ENCODE measurements around the gene PSMD12. TPM values are rescaled to one million over a fixed set of nuclear protein-coding genes. Genes with fewer than 3 reads are reported as not detected.

PSMD12 gene
- total RNA-seq, 1 experiment from 2014 or later, result 90.5 TPM

GRCh38 chr17:67294451-67295199 lies 71.8 kb downstream of the PSMD12 start:
- H3K9me3 Mint-ChIP-seq, result no peaks in the 10 kb centered on the region; a peak in 1 of 5 replicates
- peaks cover 2% of the 10 kb centered on the region; the same call in 1 of the 2 replicates for H3K27me3 Mint-ChIP-seq (ENCODE audit: low read depth)
- no peak overlapping the region for H2AK5ac ChIP-seq (ENCODE audit: insufficient read length, low read length)
- H2BK15ac ChIP-seq (ENCODE audit: low read depth, low read length), result no peak overlapping the region
- H3K4me1 Mint-ChIP-seq, result peaks cover 6 to 8% of the 10 kb centered on the region in 2 experiments
- TF ChIP-seq, protein P1, sequence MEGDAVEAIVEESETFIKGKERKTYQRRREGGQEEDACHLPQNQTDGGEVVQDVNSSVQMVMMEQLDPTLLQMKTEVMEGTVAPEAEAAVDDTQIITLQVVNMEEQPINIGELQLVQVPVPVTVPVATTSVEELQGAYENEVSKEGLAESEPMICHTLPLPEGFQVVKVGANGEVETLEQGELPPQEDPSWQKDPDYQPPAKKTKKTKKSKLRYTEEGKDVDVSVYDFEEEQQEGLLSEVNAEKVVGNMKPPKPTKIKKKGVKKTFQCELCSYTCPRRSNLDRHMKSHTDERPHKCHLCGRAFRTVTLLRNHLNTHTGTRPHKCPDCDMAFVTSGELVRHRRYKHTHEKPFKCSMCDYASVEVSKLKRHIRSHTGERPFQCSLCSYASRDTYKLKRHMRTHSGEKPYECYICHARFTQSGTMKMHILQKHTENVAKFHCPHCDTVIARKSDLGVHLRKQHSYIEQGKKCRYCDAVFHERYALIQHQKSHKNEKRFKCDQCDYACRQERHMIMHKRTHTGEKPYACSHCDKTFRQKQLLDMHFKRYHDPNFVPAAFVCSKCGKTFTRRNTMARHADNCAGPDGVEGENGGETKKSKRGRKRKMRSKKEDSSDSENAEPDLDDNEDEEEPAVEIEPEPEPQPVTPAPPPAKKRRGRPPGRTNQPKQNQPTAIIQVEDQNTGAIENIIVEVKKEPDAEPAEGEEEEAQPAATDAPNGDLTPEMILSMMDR (conservative IDR thresholded peaks at IDR 0.05), result no peak
- no peaks in the 10 kb centered on the region for H3K23me2 ChIP-seq (ENCODE audit: insufficient read length, low read depth, low read length, poor library complexity, severe bottlenecking)
- H3K4me3 Mint-ChIP-seq, result no peak overlapping the region
- no peak overlapping the region for H3T11ph ChIP-seq (ENCODE audit: low read length)
- no peaks in the 10 kb centered on the region for H3K4me1 ChIP-seq (ENCODE audit: insufficient read depth, low read length)
- WGBS (ENCODE audit: extremely low coverage, insufficient read length, low lambda C conversion rate), result no CpG with 5 or more reads among the region's 44 CpGs
- no peak overlapping the region for H4K5ac ChIP-seq (ENCODE audit: insufficient read length, low read depth, low read length)
- H2BK5ac ChIP-seq (ENCODE audit: insufficient read length, low read length), result no peak overlapping the region
- no peak overlapping the region for H3K14ac ChIP-seq (ENCODE audit: insufficient read depth, low read length)
- no peaks in the 10 kb centered on the region; a peak in 1 of 7 replicates for H3K36me3 Mint-ChIP-seq (ENCODE audit: insufficient read depth in 1 of 3, low read depth in 3 of 3)
- H3K9me3 ChIP-seq (ENCODE audit: control insufficient read depth, low read depth, low read length), result no peaks in the 10 kb centered on the region
- H3K79me2 ChIP-seq (ENCODE audit: insufficient read depth, low read length), result no peaks in the 10 kb centered on the region
- no peak overlapping the region for H3K56ac ChIP-seq (ENCODE audit: insufficient read length, low read depth, low read length)
- H4K20me1 ChIP-seq (ENCODE audit: control insufficient read depth, insufficient read depth, insufficient read length), result no peaks in the 10 kb centered on the region
- no peaks in the 10 kb centered on the region for H3K79me1 ChIP-seq (ENCODE audit: insufficient read depth, low read depth, low read length, poor library complexity, severe bottlenecking)
- no peak overlapping the region for H4K8ac ChIP-seq (replicated peaks; ENCODE audit: insufficient read length, low read depth, low read length)
- H4K91ac ChIP-seq (ENCODE audit: insufficient read length, low read depth, low read length), result no peak overlapping the region
- H3K4ac ChIP-seq (ENCODE audit: low read depth, low read length), result no peak overlapping the region
- no peak overlapping the region for H2BK120ac ChIP-seq (ENCODE audit: low read depth, low read length, poor library complexity, severe bottlenecking)
- H3K27ac Mint-ChIP-seq, result no peak overlapping the region
- H3K18ac ChIP-seq (ENCODE audit: insufficient read length, low read depth, low read length), result no peak overlapping the region
- H2BK20ac ChIP-seq (ENCODE audit: low read depth, low read length, poor library complexity, severe bottlenecking), result no peak overlapping the region
- H3K27ac ChIP-seq (ENCODE audit: insufficient read length, low read depth, low read length), result no peak overlapping the region
- H2BK12ac ChIP-seq (ENCODE audit: insufficient read length, low read depth, low read length), result no peak overlapping the region
- H3K4me2 ChIP-seq (ENCODE audit: insufficient read depth, insufficient read length, low read length), result no peak overlapping the region
- no peak overlapping the region for H3K23ac ChIP-seq (ENCODE audit: insufficient read length, low read depth, low read length)
- DNase-seq, result peak; percentile 54
- H3K27me3 ChIP-seq (ENCODE audit: insufficient read depth, low read length), result no peaks in the 10 kb centered on the region
- no peak overlapping the region for H3K9ac ChIP-seq (ENCODE audit: extremely low read depth, insufficient read length, low read length)
- no peak overlapping the region for H2AFZ ChIP-seq (ENCODE audit: low read length)

Data from H9 (cell line).